ENCODE results near the gene BMP5. TPM values are rescaled to one million over a fixed set of nuclear protein-coding genes. Genes with fewer than 3 reads are reported as not detected.

The BMP5 gene
- polyA plus RNA-seq, 3 donors: not detected

GRCh38 chr6:55794136-55794812, 81.1 kb downstream of the BMP5 start:
- Histone ChIP-seq H3K9ac (ENCODE audit: insufficient read depth, low read length, poor library complexity, severe bottlenecking) (no peak overlapping the region), H3K4me3 (replicated peaks in 1 of 3; ENCODE audit: low read depth in 2 of 3, low read length in 3 of 3) (no peak overlapping the region), H3K4me1 (ENCODE audit: control insufficient read depth in 1 of 2, insufficient read depth in 2 of 2, low read length in 2 of 2) (no peaks in the 10 kb centered on the region), H3K27ac (ENCODE audit: low read depth in 1 of 2, low read length in 2 of 2) (no peak overlapping the region), H4K20me1 (ENCODE audit: insufficient read depth, low read length) (no peaks in the 10 kb centered on the region), H2AFZ (ENCODE audit: insufficient read depth, low read depth, low read length, poor library complexity, severe bottlenecking) (no peak overlapping the region), H3K27me3 (ENCODE audit: control insufficient read depth in 2 of 2, insufficient read depth in 2 of 2, low read length in 2 of 2) (no peaks in the 10 kb centered on the region), H3K36me3 (replicated peaks in 1 of 2; ENCODE audit: control insufficient read depth in 1 of 2, insufficient read depth in 2 of 2, low read length in 2 of 2) (no peaks in the 10 kb centered on the region), H3K9me3 (replicated peaks in 1 of 2; ENCODE audit: control insufficient read depth in 1 of 2, insufficient read depth in 1 of 2, low read length in 2 of 2) (no peaks in the 10 kb centered on the region), H3K79me2 (ENCODE audit: insufficient read depth, low read length) (no peaks in the 10 kb centered on the region), H3K4me2 (replicated peaks; ENCODE audit: extremely low read depth, low read length, poor library complexity, severe bottlenecking) (no peak overlapping the region)
- no peak for DNase-seq
- no peak overlapping the region for H3K4me3 Mint-ChIP-seq
- H3K27me3 Mint-ChIP-seq (ENCODE audit: low read depth in 3 of 3): no peaks in the 10 kb centered on the region
- no peaks in the 10 kb centered on the region for H3K36me3 Mint-ChIP-seq
- H3K4me1 Mint-ChIP-seq: no peaks in the 10 kb centered on the region
- no CpG with 5 or more reads among the region's 3 CpGs for WGBS (ENCODE audit: insufficient coverage)
- H3K9me3 Mint-ChIP-seq: peaks cover 0 to 4% (median 0%) of the 10 kb centered on the region in 7 donors
- TF ChIP-seq CTCF (IDR thresholded peaks at IDR 0.05): no peak
- intact Hi-C loops (cut with micrococcal nuclease): no loop called here
- H3K27ac Mint-ChIP-seq: no peak overlapping the region

- TF ChIP-seq CTCF (IDR thresholded peaks at IDR 0.05): no peak
Measured at GRCh38 chr6:55785273-55785672, 90.1 kb downstream of the BMP5 start.

More at GRCh38 chr6:55785273-55785672, 90.1 kb downstream of the BMP5 start:
- Histone ChIP-seq H3K4me2 (replicated peaks; ENCODE audit: extremely low read depth, low read length, poor library complexity, severe bottlenecking) (no peak overlapping the region), H2AFZ (ENCODE audit: insufficient read depth, low read depth, low read length, poor library complexity, severe bottlenecking) (no peak overlapping the region), H4K20me1 (ENCODE audit: insufficient read depth, low read length) (no peaks in the 10 kb centered on the region), H3K9me3 (replicated peaks in 1 of 2; ENCODE audit: control insufficient read depth in 1 of 2, insufficient read depth in 1 of 2, low read length in 2 of 2) (no peaks in the 10 kb centered on the region), H3K79me2 (ENCODE audit: insufficient read depth, low read length) (no peaks in the 10 kb centered on the region), H3K36me3 (replicated peaks in 1 of 2; ENCODE audit: control insufficient read depth in 1 of 2, insufficient read depth in 2 of 2, low read length in 2 of 2) (no peaks in the 10 kb centered on the region), H3K4me3 (replicated peaks in 1 of 3; ENCODE audit: low read depth in 2 of 3, low read length in 3 of 3) (no peak overlapping the region), H3K4me1 (ENCODE audit: control insufficient read depth in 1 of 2, insufficient read depth in 2 of 2, low read length in 2 of 2) (no peaks in the 10 kb centered on the region), H3K27me3 (ENCODE audit: control insufficient read depth in 2 of 2, insufficient read depth in 2 of 2, low read length in 2 of 2) (no peaks in the 10 kb centered on the region), H3K27ac (ENCODE audit: low read depth in 1 of 2, low read length in 2 of 2) (no peak overlapping the region), H3K9ac (ENCODE audit: insufficient read depth, low read length, poor library complexity, severe bottlenecking) (no peak overlapping the region)
- no peak overlapping the region for H3K27ac Mint-ChIP-seq
- H3K4me3 Mint-ChIP-seq: no peak overlapping the region
- WGBS (ENCODE audit: insufficient coverage): 100% methylated on average over 1 of the region's 6 CpGs
- peaks cover 0 to 1% (median 0%) of the 10 kb centered on the region in 3 donors for H3K27me3 Mint-ChIP-seq (ENCODE audit: low read depth in 3 of 3)
- no peak for DNase-seq
- H3K4me1 Mint-ChIP-seq: no peaks in the 10 kb centered on the region
- intact Hi-C loops (cut with micrococcal nuclease): no loop called here
- H3K36me3 Mint-ChIP-seq: no peaks in the 10 kb centered on the region
- H3K9me3 Mint-ChIP-seq: peaks cover 0 to 3% (median 0%) of the 10 kb centered on the region in 7 donors

Measured in CD14-positive monocyte (primary cell).